GM21423 (cell line): ENCODE results near the gene SP6.

ENCODE experiments used
- ATAC-seq: cut with Tn5 transposase; IDR thresholded peaks from one replicate; pipeline ENCODE4 v1.9.1; 2021; ENCODE audit warnings: mild to moderate bottlenecking, moderate library complexity; ENCODE audit not compliant: unreplicated experiment

Gene SP6

GRCh38 chr17:47838636-47839035 lies 12.3 kb downstream of the SP6 start:
- ATAC-seq: no peak

DNA sequence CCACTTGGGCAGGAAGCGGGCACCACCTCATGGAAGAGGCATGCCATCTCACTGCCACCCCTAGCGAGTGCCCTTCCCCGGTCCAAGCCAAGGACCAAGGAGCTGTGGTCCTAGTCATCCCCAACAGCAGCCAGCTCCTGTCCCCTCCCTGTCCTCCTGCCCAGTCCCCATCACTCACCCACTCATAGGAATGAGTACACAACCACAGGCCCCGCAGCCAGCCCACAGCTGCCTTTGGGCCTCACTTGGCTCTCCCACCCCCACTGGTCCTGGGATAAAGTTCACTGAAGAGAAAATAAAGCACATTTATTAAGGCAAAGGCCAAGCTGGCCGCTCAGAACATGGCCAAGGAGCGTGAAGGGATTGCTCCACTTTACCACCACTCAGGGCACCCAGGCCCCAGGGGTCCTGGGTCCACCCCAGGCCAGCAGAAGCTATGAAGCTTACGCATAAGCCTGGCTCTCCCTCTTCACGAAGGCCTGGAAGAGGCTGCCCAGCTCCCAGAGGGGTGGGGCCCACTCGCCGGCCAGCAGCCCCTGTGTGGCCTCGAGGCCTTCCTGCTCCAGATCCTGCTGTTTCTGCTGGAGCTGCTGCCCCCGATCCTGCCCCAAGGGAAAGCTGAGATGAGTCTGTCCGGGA lies 13.4 kb downstream of the SP6 start:
- no peak for ATAC-seq

- ATAC-seq: no peak
These were observed 14.4 kb downstream of the SP6 start for GRCh38 chr17:47836601-47837000.

- no peak for ATAC-seq
These were observed 16.2 kb downstream of the SP6 start for GRCh38 chr17:47834756-47835155.

DNA sequence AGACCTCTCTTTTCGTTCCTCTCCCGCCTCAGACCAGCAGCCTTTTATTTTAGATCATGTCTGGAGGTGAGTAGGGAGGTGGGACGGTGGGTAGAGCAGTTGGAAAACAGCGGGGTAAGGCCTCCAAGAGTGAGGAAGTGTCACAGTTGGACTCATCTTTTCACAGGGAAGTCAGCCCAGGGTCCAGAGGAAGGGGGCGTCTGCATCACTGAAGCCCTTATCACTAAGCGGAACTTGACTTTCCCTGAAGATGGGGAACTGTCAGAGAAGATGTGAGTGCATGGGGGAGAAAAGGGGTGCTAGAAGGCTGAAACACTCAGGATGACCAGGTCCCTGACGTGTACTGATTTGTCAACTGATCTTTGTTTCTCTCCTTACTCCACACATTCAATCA lies 19.0 kb downstream of the SP6 start:
- no peak for ATAC-seq

DNA sequence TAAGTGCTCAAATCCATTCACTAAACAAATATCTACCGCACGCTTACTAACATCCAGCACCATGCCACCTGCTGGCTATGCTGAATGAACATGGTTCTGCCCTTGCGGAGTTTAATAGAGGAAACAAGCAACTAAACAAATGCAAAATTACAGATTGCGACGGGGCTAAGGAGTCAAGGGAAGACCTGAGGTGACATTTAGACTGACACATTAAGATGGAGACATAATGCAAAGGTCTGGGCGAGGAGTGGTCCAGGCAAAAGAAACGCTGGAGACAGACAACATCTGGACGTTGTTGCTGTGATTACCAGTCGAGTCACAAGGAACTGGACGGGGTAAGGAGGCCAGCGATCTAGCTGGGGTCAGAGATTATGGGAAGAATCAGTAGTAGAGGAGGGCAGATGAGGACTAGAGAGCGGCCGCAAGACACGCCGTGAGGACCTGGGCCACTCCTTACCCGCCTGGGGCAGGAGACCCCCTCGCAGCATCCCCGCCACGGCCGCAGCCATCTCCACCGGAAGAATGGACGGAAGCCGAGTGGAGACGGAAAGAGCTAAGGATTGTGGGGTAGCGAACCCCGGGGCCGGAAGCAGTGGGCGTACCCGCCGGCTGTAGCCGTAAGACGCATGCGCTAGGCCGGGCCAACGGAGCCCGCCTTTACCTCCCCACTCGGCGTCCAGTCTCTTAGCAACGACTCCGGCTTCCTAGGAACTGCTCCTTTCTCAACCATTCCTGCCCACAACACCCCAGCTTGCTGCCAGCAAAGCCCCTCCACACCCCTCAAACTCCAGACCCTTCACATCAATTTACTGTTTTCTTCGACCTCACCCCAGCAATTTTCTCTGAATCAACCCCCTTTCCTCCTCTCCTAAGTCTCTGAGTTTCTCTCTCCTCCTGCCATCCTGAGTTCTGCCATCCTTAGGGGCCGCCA lies 19.7 kb downstream of the SP6 start, which contains the start of the genes LRRC46 and MRPL10:
TSS of gene LRRC46 (plus strand) at position 668 of the 931 bp plus-strand sequence. CDS start 320 bp downstream, outside the sequence.
TSS of gene MRPL10 (minus strand) at position 539 of the 931 bp plus-strand sequence. CDS start at position 509, 30 bp downstream.
- ATAC-seq: peak; percentile 75

- no peak for ATAC-seq
These were observed 20.5 kb downstream of the SP6 start for GRCh38 chr17:47830396-47831002.

GRCh38 chr17:47829870-47830269 lies 21.1 kb downstream of the SP6 start:
- ATAC-seq: no peak

GRCh38 chr17:47823519-47823918 lies 27.4 kb downstream of the SP6 start:
- ATAC-seq: no peak

- no peak for ATAC-seq
These were observed 28.2 kb downstream of the SP6 start for GRCh38 chr17:47822785-47823184.

DNA sequence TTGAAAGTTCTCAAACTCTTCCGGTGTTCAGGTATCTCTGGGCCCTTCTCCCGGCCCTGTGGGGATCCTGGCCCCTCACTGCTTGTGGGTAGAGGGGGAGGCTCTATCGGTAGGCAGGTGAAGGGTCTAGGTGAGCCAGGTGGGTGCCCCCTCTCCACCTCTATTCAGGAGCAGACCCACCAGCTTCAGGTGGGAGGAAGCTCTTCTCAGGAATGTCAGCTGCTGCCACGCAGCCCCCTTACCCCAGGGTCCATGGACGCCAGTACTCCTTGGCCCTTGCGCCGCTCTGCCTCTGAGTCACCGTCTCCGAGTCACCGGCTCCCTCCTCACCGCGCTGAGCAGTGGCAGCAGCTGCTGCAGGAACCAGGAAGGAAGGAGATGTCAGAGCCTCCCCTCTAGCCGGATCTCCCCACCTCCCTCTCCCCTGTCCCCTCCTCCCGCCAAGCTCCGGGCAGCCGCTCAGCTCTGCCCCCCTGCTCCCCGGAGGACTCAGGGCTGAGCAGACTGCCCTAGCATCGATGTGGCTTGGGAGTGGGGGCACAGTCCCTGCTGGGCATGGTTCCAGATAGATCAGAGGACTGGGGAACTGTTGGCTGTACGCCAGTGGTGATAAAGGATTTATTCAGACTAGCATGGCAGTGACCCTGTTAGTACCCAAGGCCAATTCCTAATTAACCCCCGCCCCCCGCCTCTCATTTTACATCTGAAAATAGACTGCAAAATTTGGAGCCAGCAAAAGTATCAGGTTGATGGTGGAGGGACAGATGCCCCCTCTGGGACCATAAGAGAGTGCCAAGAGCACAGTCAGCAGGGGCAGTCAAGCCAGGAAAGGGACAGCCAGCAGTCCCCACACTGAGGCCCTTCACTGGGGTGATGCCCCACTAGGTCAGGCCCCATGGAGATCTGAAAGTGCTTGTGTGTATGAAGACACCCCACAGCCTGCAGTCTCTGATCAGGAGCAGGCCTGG lies 29.3 kb downstream of the SP6 start, which contains the start of gene OSBPL7:
TSS of gene OSBPL7 (minus strand) at position 371 of the 968 bp plus-strand sequence. CDS start 1,516 bp downstream, outside the sequence.
- ATAC-seq: peak; percentile 89

- ATAC-seq: no peak
These were observed 29.9 kb downstream of the SP6 start for GRCh38 chr17:47821031-47821423.

DNA sequence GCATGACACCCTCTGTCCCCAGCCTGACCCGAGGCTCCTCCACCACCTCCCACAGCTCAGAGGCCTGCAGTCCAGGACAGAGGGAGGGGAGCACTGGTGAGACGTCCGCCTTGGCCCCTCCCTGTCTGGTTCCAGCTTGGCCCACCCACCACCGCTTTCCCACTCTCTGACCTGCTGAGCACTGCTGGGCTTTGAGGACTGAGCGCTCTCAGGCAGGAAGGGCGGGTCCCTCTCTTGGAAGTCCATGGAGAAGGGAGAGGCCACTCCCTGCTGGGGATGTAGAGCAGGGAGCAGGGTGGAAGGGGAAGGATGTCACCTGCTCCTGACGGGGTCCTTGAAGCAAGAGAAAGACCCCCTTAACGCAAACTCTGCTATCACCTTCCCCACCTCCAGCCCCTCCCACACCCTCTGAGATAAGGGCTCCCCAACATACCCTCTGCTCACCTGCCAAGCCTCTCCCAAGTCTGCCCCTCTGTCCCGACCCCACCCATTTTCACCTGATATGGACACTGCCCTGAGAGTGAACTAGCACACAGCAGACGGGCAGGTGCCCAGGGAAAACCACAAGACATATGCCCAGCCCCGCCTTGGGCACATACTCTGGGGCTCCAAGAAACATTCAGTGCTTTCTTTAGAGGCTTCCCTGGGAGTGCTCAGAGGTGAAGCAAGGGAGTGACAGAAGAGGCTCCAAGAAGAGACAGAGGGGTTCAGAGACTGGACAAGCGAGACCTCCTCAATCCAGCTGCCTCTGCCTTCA lies 30.8 kb downstream of the SP6 start:
- no peak for ATAC-seq

- no peak for ATAC-seq
These were observed 31.5 kb downstream of the SP6 start for GRCh38 chr17:47819475-47819874.

GRCh38 chr17:47818002-47818695 lies 32.8 kb downstream of the SP6 start:
- ATAC-seq: no peak

DNA sequence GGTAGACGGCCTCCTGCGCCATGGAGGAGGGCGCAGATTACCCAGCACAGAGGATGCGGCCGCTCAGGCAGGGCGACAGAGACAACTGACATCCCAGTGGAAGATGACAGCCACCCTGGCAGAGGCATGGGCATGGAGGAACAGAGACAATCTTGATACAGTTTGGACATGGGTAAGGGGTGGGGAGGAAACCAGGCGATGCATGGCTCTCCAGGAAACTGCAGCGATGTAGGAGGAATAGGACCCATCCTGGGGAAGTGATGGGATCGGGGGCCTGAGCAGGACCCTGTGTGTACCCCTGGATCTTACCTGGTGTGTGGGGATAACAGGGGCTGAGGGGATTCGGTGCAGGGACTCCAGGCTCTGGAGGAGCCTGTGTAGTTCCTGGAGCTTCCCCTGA lies 34.0 kb downstream of the SP6 start:
- ATAC-seq: no peak

GRCh38 chr17:47816111-47816735 lies 34.7 kb downstream of the SP6 start:
- no peak for ATAC-seq

DNA sequence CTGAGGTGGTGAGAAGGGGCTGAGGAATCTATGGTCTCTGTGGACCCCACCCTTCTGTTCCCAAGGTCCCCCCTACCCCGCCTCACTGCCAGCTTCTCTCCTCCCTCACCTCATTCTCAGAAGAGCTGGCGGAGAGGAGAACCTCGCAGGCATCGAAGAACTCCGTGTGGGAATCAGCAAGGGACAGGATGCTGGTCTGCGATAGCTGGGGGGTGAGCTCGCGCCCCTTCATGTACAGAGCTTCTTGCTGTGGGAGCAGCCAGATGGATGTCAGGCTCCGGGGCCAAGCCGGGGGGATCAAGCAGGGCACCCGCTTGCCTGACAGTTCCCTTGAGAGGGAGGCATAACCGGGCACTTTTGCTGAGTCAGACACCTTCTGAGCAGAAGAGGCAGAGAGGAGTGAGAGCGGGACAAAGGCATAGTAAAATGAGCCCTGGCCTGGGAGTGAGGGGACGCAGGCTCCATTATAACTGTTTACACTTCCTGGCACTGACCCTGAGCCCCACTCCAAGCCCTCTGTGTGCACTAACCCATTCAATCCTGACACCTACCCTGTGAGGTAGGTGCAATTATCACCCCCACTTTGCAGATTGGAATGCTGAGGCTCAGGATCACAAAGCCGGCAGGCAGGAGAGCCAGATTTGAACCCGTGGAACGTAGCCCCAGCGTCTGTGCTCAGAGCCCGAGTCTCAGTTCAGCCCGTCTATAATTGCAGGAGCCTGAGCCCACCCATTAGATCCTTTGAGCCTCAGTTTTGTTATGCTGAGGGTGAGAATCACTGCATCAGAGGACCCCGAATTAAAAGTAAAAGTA lies 35.7 kb downstream of the SP6 start:
- ATAC-seq: no peak
